Testis (tissue), 3 donors: Measurements from ENCODE around the gene TMEM174. TPM values are rescaled to one million over a fixed set of nuclear protein-coding genes. Genes with fewer than 3 reads are reported as not detected.

Experiments
- DNase-seq: peaks from one replicate; pipeline ENCODE4 v3.0.0-alpha.2; 2019
- H3K27ac ChIP-seq, 2 donors: fragments of 200-600 bp; sonication (generic); one replicate each; pipeline ENCODE4 v1.5.1; 2019
- H3K27me3 ChIP-seq: fragments of 200-600 bp; sonication (generic); one replicate; pipeline ENCODE4 v1.5.1; 2019
- H3K36me3 ChIP-seq: fragments of 200-600 bp; sonication (generic); one replicate; pipeline ENCODE4 v1.5.1; 2017; ENCODE audit warnings: low read depth; ENCODE audit errors: missing control alignments
- H3K4me1 ChIP-seq: fragments of 200-600 bp; sonication (generic); one replicate; pipeline ENCODE4 v1.5.1; 2019
- H3K4me3 ChIP-seq, 2 donors: fragments of 200-600 bp; sonication (generic); one replicate each; pipeline ENCODE4 v1.5.1; 2017 to 2019
- H3K9me3 ChIP-seq: fragments of 200-600 bp; sonication (generic); one replicate; pipeline ENCODE4 v1.5.1; 2017
- CTCF ChIP-seq, 3 experiments: fragments of 450-650 bp in 2 of 3; fragments of 200-600 bp in 1 of 3; sonication (generic) in 1 of 3; IDR thresholded peaks; one replicate each; pipeline ENCODE4 v1.5.1; 2016 to 2019; ENCODE audit warnings: antibody characterized with exemption in 3 of 3, mild to moderate bottlenecking in 2 of 3, moderate library complexity in 1 of 3
- POLR2A ChIP-seq: fragments of 450-650 bp; IDR thresholded peaks from one replicate; pipeline ENCODE4 v1.6.1; 2017; ENCODE audit warnings: antibody characterized with exemption, mild to moderate bottlenecking, moderate library complexity
- WGBS, 2 donors: methylation state at CpG; one replicate each; pipeline ENCODE4 v1.1.5; 2018; 5-methylcytosine and 5-hydroxymethylcytosine counted together
- intact Hi-C: fragments of 100-400 bp; cut with DNase I; formaldehyde crosslinking; loops from one replicate; pipeline ENCODE4 v1.15.1; 2023; ENCODE audit warnings: low total_unique reads
- polyA plus RNA-seq: library from polyadenylated mRNA; stranded (reverse); fragments of 350-450 nt; fragmentation: Illumina TruSeq; extraction: RNeasy Lipid Tissue Mini Kit (QIAGEN cat#74804); gene quantifications from one replicate; pipeline ENCODE4 v1.2.3, GENCODE V29; 2014; ENCODE audit warnings: low read depth, low replicate concordance; ENCODE audit not compliant: insufficient read depth
- total RNA-seq, 2 donors: library from RNA; depleted of rRNA; stranded (reverse); fragments of >200 nt; gene quantifications; one replicate each; pipeline ENCODE4 v1.2.3, GENCODE V29; 2016

Gene TMEM174
- total and polyA plus RNA-seq, 3 donors from 2014 or later = not detected

GRCh38 chr5:73189871-73190376 lies 16.9 kb downstream of the TMEM174 start:
- H3K36me3 ChIP-seq = no peaks in the 10 kb centered on the region
- H3K9me3 ChIP-seq = no peaks in the 10 kb centered on the region
- no peak overlapping the region for H3K27ac ChIP-seq
- no peak overlapping the region for H3K4me3 ChIP-seq
- no peaks in the 10 kb centered on the region for H3K27me3 ChIP-seq
- WGBS, 2 donors = 52 to 61% methylated on average over 6 of the region's 6 CpGs
- intact Hi-C loops = no loop called here
- DNase-seq = no peak
- H3K4me1 ChIP-seq = no peaks in the 10 kb centered on the region
- TF ChIP-seq CTCF (IDR thresholded peaks at IDR 0.05) = no peak
- TF ChIP-seq POLR2A = no peak

GRCh38 chr5:73192370-73192769 lies 19.4 kb downstream of the TMEM174 start:
- Histone ChIP-seq H3K27me3 (no peaks in the 10 kb centered on the region), H3K36me3 (no peaks in the 10 kb centered on the region), H3K4me1 (no peaks in the 10 kb centered on the region), H3K27ac (no peak overlapping the region), H3K9me3 (no peaks in the 10 kb centered on the region), H3K4me3 (no peak overlapping the region)
- no peak for DNase-seq
- intact Hi-C loops = no loop called here
- WGBS, 2 donors = 87 to 95% methylated on average over 4 of the region's 4 CpGs
- TF ChIP-seq CTCF (IDR thresholded peaks at IDR 0.05) (no peak), POLR2A (no peak)

- Histone ChIP-seq H3K9me3 (no peaks in the 10 kb centered on the region), H3K4me3 (no peak overlapping the region), H3K27me3 (no peaks in the 10 kb centered on the region), H3K27ac (no peak overlapping the region), H3K36me3 (no peaks in the 10 kb centered on the region), H3K4me1 (no peaks in the 10 kb centered on the region)
- intact Hi-C loops = no loop called here
- TF ChIP-seq CTCF (IDR thresholded peaks at IDR 0.05) = no peak
- TF ChIP-seq POLR2A = no peak
- WGBS, 2 donors = 86 to 91% methylated on average over 4 of the region's 4 CpGs
- no peak for DNase-seq
Observed at GRCh38 chr5:73193592-73193991, 20.6 kb downstream of the TMEM174 start.

GRCh38 chr5:73196201-73196600 lies 23.2 kb downstream of the TMEM174 start:
- Histone ChIP-seq H3K27ac (no peak overlapping the region), H3K9me3 (no peaks in the 10 kb centered on the region), H3K27me3 (no peaks in the 10 kb centered on the region), H3K36me3 (no peaks in the 10 kb centered on the region), H3K4me1 (no peaks in the 10 kb centered on the region), H3K4me3 (no peak overlapping the region)
- WGBS, 2 donors = 96 to 100% methylated on average over 1 of the region's 1 CpG
- intact Hi-C loops = no loop called here
- no peak for TF ChIP-seq CTCF (IDR thresholded peaks at IDR 0.05)
- no peak for TF ChIP-seq POLR2A
- no peak for DNase-seq

GRCh38 chr5:73197637-73198257 lies 24.8 kb downstream of the TMEM174 start:
- Histone ChIP-seq H3K4me1 (peaks cover 8% of the 10 kb centered on the region), H3K9me3 (no peaks in the 10 kb centered on the region), H3K27ac (no peak overlapping the region), H3K4me3 (no peak overlapping the region), H3K27me3 (no peaks in the 10 kb centered on the region), H3K36me3 (no peaks in the 10 kb centered on the region)
- no peak for DNase-seq
- intact Hi-C loops = no loop called here
- no peak for TF ChIP-seq POLR2A
- TF ChIP-seq CTCF (IDR thresholded peaks at IDR 0.05) = no peak
- WGBS, 2 donors = 76 to 86% methylated on average over 8 of the region's 8 CpGs
